HepG2 (cell line): ENCODE data around the gene FUCA2. TPM values are rescaled to one million over a fixed set of nuclear protein-coding genes. Genes with fewer than 3 reads are reported as not detected.

Experiments used
- ATAC-seq: fragments of 200-7000 bp; cut with Tn5 transposase; 3 replicates; pipeline ENCODE4 v1.9.1; 2020; ENCODE audit warnings: mild to moderate bottlenecking, moderate library complexity
- BruUV-seq: library from RNA; stranded (reverse); fragments of 400-500 nt; replicated peaks from 2 replicates; lab custom pipeline; 2021; lab: Mats Ljungman, UMichigan
- CTCF ChIA-PET: fragments of 300-600 bp; formaldehyde crosslinking; extraction: SDS; loops from one replicate; lab custom pipeline; 2021; ENCODE audit warnings: low total read pairs, inconsistent platforms, low intra/inter-chr PET ratio; lab: Yijun Ruan, JAX
- POLR2A ChIA-PET: fragments of 350-600 bp; sonication (Branson Sonifier 250); formaldehyde crosslinking; loops from one replicate; lab custom pipeline; 2020; ENCODE audit warnings: antibody characterized with exemption, inconsistent platforms; lab: Yijun Ruan, JAX
- DNase-seq: peaks from one replicate; pipeline ENCODE4 v3.0.0-alpha.2; 2015; ENCODE audit warnings: low spot score
- FAIRE-seq: peaks from 3 replicates; lab custom pipeline; 2011; peaks lifted over from hg19 to GRCh38; lab: Jason Lieb, UNC
- H2AFZ ChIP-seq: one replicate; pipeline ENCODE4 v1.6.1; 2011; ENCODE audit warnings: low read length, inconsistent platforms
- H3K27ac ChIP-seq: fragments of 300-600 bp; 3 replicates; pipeline ENCODE4 v1.8.0; 2011; ENCODE audit warnings: mixed run types, mild to moderate bottlenecking, mixed read lengths, low read length, inconsistent platforms; ENCODE audit not compliant: insufficient read depth; ENCODE audit errors: extremely low read length
- H3K27me3 ChIP-seq, 2 experiments: fragments of 200-600 bp in 1 of 2; 2 replicates in 1 of 2; 3 replicates in 1 of 2; pipeline versions ENCODE4 v1.6.0 to v1.8.0; 2011; ENCODE audit warnings: low read length in 2 of 2, mild to moderate bottlenecking in 2 of 2, moderate library complexity in 2 of 2, inconsistent platforms in 1 of 2; ENCODE audit not compliant: insufficient read depth in 2 of 2, control insufficient read depth in 1 of 2
- H3K36me3 ChIP-seq, 2 experiments: fragments of 200-600 bp in 1 of 2; replicated peaks in 1 of 2; 2 replicates in 1 of 2; 3 replicates in 1 of 2; pipeline versions ENCODE4 v1.5.1 to v1.8.0; 2011; ENCODE audit warnings: low read length in 2 of 2, inconsistent platforms in 1 of 2; ENCODE audit not compliant: insufficient read depth in 2 of 2, control insufficient read depth in 1 of 2
- H3K4me1 ChIP-seq: 2 replicates; pipeline ENCODE4 v1.5.1; 2012; ENCODE audit warnings: low read length, inconsistent platforms; ENCODE audit not compliant: insufficient read depth
- H3K4me2 ChIP-seq: 2 replicates; pipeline ENCODE4 v1.6.0; 2011; ENCODE audit warnings: low read depth, low read length, inconsistent platforms
- H3K4me3 ChIP-seq, 3 experiments: fragments of 200-600 bp in 1 of 3; sonication (generic), shearing (Covaris generic) in 1 of 3; replicated peaks in 1 of 3; 2 replicates each; pipeline ENCODE4 v1.5.1; 2011 to 2016; ENCODE audit warnings: low read length in 3 of 3, inconsistent platforms in 2 of 3, low read depth in 2 of 3, mild to moderate bottlenecking in 2 of 3, control low read depth in 1 of 3, mixed read lengths in 1 of 3; ENCODE audit not compliant: insufficient read depth in 1 of 3
- H3K79me2 ChIP-seq: one replicate; pipeline ENCODE4 v1.6.1; 2011; ENCODE audit warnings: low read length, inconsistent platforms; ENCODE audit not compliant: insufficient read depth
- H3K9ac ChIP-seq: 2 replicates; pipeline ENCODE4 v1.6.0; 2011; ENCODE audit warnings: mild to moderate bottlenecking, low read depth, low read length, inconsistent platforms; ENCODE audit not compliant: insufficient read depth
- H3K9me3 ChIP-seq: 2 replicates; pipeline ENCODE4 v1.5.1; 2012; ENCODE audit warnings: mild to moderate bottlenecking, low read length
- H4K20me1 ChIP-seq: 2 replicates; pipeline ENCODE4 v1.6.0; 2011; ENCODE audit warnings: inconsistent platforms, mild to moderate bottlenecking, low read length, moderate library complexity; ENCODE audit not compliant: insufficient read depth
- MIER2 ChIP-seq: IDR thresholded peaks from 2 replicates; pipeline ENCODE4 v1.6.1; 2016; ENCODE audit warnings: missing biosample characterization, missing genetic modification reagents
- SETDB1 ChIP-seq: sonication (generic); formaldehyde crosslinking; IDR thresholded peaks from 2 replicates; pipeline ENCODE4 v1.5.1; 2020; ENCODE audit warnings: missing genetic modification reagents, mild to moderate bottlenecking, borderline replicate concordance
- ZFY ChIP-seq: sonication (generic); formaldehyde crosslinking; IDR thresholded peaks from 2 replicates; pipeline ENCODE4 v1.4.0; 2020; ENCODE audit warnings: missing genetic modification reagents
- ZNF136 ChIP-seq: sonication (generic); formaldehyde crosslinking; IDR thresholded peaks from 2 replicates; pipeline ENCODE4 v1.8.1; 2022; ENCODE audit warnings: low read depth, mild to moderate bottlenecking, moderate library complexity, missing genetic modification reagents
- ZNF292 ChIP-seq: sonication (generic); formaldehyde crosslinking; IDR thresholded peaks from 2 replicates; pipeline ENCODE4 v1.8.1; 2022; ENCODE audit warnings: mild to moderate bottlenecking, low read depth, missing genetic modification reagents, borderline replicate concordance
- ZNF296 ChIP-seq: sonication (generic); formaldehyde crosslinking; conservative IDR thresholded peaks from 2 replicates; pipeline ENCODE4 v1.5.0; 2020; ENCODE audit warnings: mild to moderate bottlenecking, missing genetic modification reagents
- ZNF468 ChIP-seq: sonication (generic); formaldehyde crosslinking; IDR thresholded peaks from 2 replicates; pipeline ENCODE4 v1.8.0; 2022; ENCODE audit warnings: mild to moderate bottlenecking, moderate library complexity, missing genetic modification reagents
- ZNF780A ChIP-seq: sonication (generic); formaldehyde crosslinking; IDR thresholded peaks from 2 replicates; pipeline ENCODE4 v1.8.0; 2022; ENCODE audit warnings: mild to moderate bottlenecking, missing genetic modification reagents, moderate library complexity
- WGBS: methylation state at CpG from one replicate; pipeline ENCODE4 v1.1.6; 2017; ENCODE audit warnings: low lambda C conversion rate; 5-methylcytosine and 5-hydroxymethylcytosine counted together
- in situ Hi-C: cut with HindIII; loops from 2 replicates; pipeline ENCODE4 v1.10.0; 2017; ENCODE audit warnings: low pct_unique_long_range_greater_than_20kb; ENCODE audit not compliant: extremely low pct_ligation_motif_present
- intact Hi-C: fragments of 100-400 bp; cut with micrococcal nuclease; formaldehyde crosslinking; loops from one replicate; pipeline ENCODE4 v1.10.0; 2022; ENCODE audit not compliant: unreplicated experiment
- polyA plus RNA-seq, 8 experiments: library from polyadenylated mRNA; depleted of rRNA in 3 of 8; stranded (reverse) in 7 of 8; unstranded in 1 of 8; fragments of >200 nt; fragmentation: Illumina TruSeq in 4 of 8; extraction: Trizol in 4 of 8; gene quantifications; 2 replicates each; pipeline versions ENCODE4 v1.2.1 to v1.2.3, GENCODE V29; 2011 to 2016; ENCODE audit warnings: low read depth in 4 of 8, missing spikeins in 1 of 8, mixed read lengths in 1 of 8; ENCODE audit not compliant: insufficient read depth in 1 of 8
- total RNA-seq, 5 experiments: library from RNA; depleted of rRNA; stranded (reverse); fragments of >200 nt; fragmentation: Illumina TruSeq; extraction: Trizol; gene quantifications; 2 replicates each; pipeline ENCODE4 v1.2.3, GENCODE V29; 2016; ENCODE audit warnings: low read depth in 1 of 5
- TF ChIP-seq, protein P1 (sequence below): sonication (generic); formaldehyde crosslinking; conservative IDR thresholded peaks from 2 replicates; pipeline ENCODE4 v1.4.0; 2020; ENCODE audit warnings: mild to moderate bottlenecking, missing genetic modification reagents, moderate library complexity
- TF ChIP-seq, protein P2 (sequence below): sonication (generic); formaldehyde crosslinking; IDR thresholded peaks from 2 replicates; pipeline ENCODE4 v1.5.0; 2020; ENCODE audit warnings: missing genetic modification reagents

The FUCA2 gene
- total and polyA plus RNA-seq, 2 of the 13 experiments (the other 11 are each of a cell fraction or from before 2014, with no cell fraction given): 87.4 to 144 TPM

DNA sequence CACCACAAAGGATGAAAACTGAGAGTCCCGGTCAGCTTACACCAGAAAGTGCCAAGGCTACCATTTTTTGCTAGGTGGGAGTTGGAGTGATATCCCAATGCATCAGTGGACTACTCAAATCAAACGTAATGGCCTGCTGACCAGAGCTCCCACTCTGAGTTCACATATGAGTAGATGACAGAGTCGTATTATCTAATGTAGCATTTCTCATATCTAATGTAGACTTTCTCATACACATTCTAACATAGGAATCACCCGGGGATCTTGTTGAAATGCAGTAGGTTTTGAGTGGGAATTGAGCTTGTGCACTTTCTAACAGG, 38.4 kb upstream of the FUCA2 start:
- WGBS: 72% methylated on average over 4 of the region's 4 CpGs
- Histone ChIP-seq H3K79me2 (no peaks in the 10 kb centered on the region), H3K27me3 (no peaks in the 10 kb centered on the region), H3K36me3 (no peaks in the 10 kb centered on the region), H4K20me1 (no peaks in the 10 kb centered on the region), H3K9me3 (no peaks in the 10 kb centered on the region), H2AFZ (no peak overlapping the region), H3K27ac (no peak overlapping the region), H3K9ac (no peak overlapping the region), H3K4me1 (peaks cover 26% of the 10 kb centered on the region), H3K4me3 (no peak overlapping the region), H3K4me2 (no peak overlapping the region)
- ATAC-seq (no peak), FAIRE-seq (no peak), DNase-seq (no peak)
- POLR2A ChIA-PET: interaction anchor here (1.0 to 1.3 kb wide), 2 partner anchors 14 to 39 kb away, joined by 3 read pairs; no protein-coding TSS in a partner anchor
- CTCF ChIA-PET: no interaction called here
- in situ Hi-C loops: no loop called here
- TF ChIP-seq ZNF468 (no peak), ZNF780A (CRISPR knock-in tag) (no peak), ZNF296 (CRISPR knock-in tag) (no peak), ZNF136 (CRISPR knock-in tag) (no peak), MIER2 (no peak), SETDB1 (CRISPR knock-in tag) (no peak), ZFY (no peak), ZNF292 (no peak)
- TF ChIP-seq, protein P1, sequence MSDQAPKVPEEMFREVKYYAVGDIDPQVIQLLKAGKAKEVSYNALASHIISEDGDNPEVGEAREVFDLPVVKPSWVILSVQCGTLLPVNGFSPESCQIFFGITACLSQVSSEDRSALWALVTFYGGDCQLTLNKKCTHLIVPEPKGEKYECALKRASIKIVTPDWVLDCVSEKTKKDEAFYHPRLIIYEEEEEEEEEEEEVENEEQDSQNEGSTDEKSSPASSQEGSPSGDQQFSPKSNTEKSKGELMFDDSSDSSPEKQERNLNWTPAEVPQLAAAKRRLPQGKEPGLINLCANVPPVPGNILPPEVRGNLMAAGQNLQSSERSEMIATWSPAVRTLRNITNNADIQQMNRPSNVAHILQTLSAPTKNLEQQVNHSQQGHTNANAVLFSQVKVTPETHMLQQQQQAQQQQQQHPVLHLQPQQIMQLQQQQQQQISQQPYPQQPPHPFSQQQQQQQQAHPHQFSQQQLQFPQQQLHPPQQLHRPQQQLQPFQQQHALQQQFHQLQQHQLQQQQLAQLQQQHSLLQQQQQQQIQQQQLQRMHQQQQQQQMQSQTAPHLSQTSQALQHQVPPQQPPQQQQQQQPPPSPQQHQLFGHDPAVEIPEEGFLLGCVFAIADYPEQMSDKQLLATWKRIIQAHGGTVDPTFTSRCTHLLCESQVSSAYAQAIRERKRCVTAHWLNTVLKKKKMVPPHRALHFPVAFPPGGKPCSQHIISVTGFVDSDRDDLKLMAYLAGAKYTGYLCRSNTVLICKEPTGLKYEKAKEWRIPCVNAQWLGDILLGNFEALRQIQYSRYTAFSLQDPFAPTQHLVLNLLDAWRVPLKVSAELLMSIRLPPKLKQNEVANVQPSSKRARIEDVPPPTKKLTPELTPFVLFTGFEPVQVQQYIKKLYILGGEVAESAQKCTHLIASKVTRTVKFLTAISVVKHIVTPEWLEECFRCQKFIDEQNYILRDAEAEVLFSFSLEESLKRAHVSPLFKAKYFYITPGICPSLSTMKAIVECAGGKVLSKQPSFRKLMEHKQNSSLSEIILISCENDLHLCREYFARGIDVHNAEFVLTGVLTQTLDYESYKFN (CRISPR knock-in tag): no peak
- TF ChIP-seq, protein P2, sequence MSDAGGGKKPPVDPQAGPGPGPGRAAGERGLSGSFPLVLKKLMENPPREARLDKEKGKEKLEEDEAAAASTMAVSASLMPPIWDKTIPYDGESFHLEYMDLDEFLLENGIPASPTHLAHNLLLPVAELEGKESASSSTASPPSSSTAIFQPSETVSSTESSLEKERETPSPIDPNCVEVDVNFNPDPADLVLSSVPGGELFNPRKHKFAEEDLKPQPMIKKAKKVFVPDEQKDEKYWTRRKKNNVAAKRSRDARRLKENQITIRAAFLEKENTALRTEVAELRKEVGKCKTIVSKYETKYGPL (CRISPR knock-in tag): no peak
- intact Hi-C loops: no loop called here
- no TSS peak for BruUV-seq
